Stimulated activated CD8-positive, alpha-beta memory T cell treated with anti-CD3 and anti-CD28 coated beads, Interleukin-12 subunit alpha, Interleukin-12 subunit beta, amount 100 ng/mL, for 24 hours (primary cell): ENCODE measurements around the gene FAM53B.

Experiments
- DNase-seq: peaks from one replicate; pipeline ENCODE4 v3.0.0-alpha.2; 2020; ENCODE audit errors: extremely low read depth

The FAM53B gene

DNA sequence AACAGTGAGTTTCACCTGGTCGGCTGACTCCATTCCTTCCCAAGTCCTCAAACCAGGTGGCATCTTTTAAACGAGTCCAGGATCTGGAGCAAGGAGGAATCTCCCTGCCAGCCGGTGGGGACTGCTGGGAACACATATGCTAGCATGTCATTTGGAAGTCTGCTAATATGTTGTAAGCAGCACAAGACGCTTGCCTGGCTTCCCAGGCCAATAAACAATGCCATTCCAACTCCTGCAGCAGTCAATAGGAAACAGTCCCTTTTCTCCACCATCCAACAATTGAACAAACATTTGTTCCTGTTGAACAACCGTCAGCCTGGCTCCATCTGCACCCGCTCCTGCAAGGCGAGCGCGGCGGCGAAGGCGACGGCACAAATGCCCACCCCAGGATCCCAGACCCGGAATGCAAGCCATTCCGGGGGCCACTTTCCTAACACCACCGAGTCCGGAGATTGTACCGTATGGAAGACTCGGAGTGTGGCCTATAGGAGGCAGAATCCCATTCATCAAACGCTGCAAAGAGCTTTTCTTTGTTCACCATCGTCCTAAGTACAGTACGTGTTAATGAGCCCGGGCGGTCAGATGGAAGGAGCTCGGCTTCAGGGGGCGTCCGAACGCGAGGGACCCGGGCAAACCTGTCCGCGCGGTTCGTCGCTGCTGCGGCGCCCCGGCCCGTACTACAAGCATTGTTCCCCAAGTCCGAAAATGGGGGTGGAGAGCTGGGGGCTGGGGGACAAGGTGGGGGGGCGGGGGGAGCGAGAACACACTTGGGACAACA is 1.6 kb downstream of the FAM53B start:
- no peak for DNase-seq

DNA sequence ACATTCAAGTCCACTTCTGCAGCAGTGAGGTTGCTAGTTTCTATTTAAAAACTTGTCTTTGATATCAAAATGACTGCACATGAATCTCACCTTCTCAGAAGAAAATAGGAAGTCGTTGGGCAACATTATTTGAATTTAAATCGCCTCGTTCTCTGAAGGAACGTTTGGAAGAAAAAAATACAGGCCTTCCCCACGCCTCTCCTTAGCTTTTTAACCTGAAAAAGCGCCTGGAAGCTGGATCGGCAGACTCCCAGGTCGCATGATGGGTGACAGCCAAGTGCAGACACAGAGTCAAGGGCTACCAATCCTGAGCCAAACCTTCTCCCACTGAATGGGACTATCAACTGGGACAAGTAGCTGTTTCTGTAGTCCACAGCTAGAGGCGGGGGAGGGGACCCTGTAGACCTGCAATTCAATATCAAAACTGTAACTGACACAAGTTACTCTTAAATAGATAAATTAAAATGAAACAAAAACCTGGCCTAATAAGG is 2.2 kb downstream of the FAM53B start:
- DNase-seq, result no peak

DNA sequence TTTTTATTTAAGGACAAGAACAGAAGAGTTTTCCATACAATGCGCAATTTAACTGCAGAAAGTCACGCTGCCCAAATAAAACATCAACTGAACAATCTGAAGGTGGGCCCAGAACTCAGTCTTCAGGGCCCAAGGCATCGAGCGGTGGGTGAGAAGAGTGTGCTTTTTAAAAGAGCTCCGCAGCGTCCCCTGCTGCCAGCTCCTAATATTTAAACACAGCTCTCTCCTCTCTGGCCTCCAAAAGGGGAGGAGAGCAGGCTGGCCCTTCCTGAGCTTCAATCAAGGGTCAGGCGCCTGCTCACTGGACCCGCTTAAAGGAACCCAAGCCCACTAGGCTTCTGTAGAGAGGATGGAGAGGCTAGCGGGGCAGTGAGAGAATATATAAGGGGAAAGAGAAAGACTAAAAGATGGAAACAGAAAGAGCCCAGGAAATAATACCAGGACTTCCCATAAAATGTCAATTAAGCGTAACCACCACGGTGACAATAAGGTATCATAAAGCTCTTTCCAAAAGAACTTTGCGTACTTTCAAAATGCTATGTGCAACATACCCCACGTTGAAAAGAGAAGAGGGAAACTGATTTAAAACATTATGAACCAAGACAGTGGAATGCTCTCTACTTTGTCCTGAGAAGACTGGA is 2.8 kb downstream of the FAM53B start:
- no peak for DNase-seq

- no peak for DNase-seq
These were observed 3.6 kb downstream of the FAM53B start for GRCh38 chr10:124740369-124741280.

GRCh38 chr10:124739986-124740368 is 4.2 kb downstream of the FAM53B start:
- DNase-seq, result no peak

DNA sequence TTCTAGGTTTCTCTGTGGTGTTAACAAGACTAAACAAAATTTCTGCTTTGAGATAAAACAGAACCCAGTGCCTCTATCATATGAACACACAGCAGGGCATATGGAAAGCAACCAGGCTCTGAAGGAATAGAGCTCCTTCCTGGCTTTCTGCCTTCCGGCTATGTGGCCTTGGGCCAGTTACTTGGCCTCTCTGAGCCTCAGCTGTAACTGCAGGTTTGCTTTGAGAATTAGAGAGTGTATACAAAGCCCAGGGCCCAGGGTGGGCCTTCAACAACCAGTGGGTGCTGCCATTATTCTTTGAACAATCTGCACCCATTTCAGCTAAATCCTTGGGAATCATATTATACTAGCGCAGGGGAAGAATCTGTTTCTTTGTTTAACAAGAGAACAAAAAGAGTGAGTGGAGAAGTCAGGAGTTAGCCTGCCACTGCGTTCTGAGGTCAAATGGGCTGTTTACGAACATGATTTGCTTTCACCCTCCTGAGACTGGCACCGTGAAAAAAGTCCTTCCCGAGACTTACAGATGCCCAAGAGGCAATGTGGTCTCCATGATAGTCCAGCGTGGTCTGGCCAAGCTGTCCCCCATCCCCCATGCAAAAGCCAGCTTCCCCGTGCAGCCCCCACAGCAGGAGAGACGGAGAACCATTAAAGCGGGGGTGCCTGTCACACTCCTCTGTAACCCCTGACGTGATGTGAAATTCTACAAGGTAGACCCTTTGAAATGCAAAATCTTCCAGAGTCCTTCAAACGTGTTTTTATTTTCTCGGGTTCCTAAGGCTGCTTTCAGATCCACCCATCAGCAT is 4.9 kb downstream of the FAM53B start:
- no peak for DNase-seq

GRCh38 chr10:124738441-124738840 is 5.7 kb downstream of the FAM53B start:
- no peak for DNase-seq

- no peak for DNase-seq
These were observed 6.5 kb downstream of the FAM53B start for GRCh38 chr10:124737708-124738107.

DNA sequence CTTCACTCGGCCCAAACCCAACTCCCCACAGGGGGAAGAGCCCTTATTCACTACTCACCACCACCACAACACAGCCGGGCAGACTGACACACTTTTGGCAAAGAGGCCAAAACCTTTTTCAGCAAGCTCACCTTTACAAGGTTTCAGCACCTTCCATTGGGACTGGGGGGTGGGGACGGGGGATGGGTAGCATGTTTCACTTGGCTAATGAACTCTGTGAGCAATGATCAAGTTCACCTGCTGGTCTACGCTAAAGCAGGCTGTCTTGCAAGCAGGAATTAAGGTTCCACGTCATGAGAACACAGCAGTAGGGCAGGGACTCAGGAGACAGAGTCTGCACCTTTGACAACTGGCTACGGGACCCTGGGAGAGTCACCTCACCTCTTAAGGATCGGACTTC is 7.0 kb downstream of the FAM53B start:
- DNase-seq, result no peak

DNA sequence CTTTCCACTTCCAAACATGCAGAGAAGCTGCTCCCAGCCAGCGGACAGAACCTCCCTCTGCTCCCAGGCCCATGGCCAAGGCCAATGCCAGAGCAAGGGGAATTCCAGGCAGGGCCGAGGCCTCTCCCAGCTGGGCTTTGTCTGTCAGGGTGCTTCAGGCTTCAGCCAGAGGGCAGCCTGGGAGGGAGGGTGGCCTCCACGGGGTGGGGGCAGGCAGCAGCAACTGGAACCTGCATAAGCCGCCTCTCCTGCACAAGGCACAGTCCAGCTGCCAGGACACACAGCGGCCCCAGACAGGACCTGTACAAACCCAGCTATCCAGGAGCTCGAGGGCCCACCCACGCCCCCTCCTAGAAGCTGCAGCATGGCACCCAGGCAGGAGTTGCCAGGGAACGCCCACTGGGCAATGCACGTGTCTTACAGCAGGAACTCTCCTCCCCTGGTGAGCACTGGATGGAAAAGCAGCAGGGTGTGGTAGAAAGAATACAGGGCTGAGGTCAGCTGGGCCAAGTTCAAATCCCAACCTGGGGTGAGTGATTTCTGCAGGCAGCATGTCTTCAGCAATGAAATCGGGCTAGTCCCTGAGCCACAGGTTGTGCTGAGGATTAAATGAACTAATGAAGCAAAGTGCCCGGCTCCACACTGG is 7.6 kb downstream of the FAM53B start:
- DNase-seq, result no peak

- DNase-seq, result no peak
These were observed 8.5 kb downstream of the FAM53B start for GRCh38 chr10:124735491-124736286.

- no peak for DNase-seq
These were observed 9.6 kb downstream of the FAM53B start for GRCh38 chr10:124734311-124735166.

DNA sequence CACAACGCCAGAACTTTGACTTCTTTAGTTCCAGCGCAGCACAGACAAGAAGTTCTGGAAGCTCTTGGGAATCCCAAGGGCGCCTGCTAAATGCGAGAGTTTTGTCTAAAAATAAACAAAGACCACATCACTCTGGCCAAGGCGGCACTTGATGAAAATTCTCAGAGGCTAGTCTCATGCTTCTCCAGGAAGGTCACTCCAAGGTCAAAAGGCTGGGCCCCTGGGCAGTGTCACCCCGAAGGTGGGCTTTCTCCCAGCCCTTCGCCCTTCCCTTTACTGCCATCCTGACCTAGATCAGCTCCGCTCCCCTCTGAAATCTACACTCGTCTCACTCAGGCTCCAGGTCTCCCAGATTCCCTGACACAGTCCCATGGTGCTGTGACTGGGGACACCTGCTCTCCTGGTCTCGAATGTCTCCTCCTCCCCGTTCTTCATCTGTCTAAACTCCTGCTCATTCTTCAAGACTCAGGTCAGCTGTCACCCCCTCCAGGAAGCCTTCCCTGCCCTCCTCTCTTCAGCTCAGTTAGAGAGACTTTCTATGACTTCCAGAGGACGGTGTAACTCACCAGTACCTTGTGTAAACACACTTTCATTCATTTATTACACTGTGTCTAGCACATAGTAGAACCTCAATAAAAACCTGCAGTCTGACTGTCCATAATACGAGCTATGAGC is 10.5 kb downstream of the FAM53B start:
- DNase-seq, result no peak

- DNase-seq, result no peak
These were observed 11.1 kb downstream of the FAM53B start for GRCh38 chr10:124732931-124733570.

DNA sequence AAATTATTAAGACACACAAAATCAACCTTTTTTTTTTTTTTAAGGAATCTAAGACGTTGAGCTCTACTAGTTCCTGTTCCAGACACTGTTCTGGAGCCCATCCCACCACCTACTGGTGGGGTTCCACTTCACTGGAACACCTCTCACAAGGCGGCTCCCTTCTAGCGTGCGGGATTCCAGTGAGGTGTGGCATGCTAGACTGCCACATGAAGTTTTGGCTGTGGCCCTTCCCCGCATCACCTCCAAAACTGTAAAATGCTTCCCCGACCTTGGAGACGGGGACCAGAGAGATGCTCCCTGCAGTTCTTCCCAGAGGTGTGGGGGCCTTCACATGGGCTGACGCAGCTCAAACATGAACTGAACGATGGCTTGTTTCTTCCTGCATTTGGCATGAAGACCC is 12.6 kb downstream of the FAM53B start:
- no peak for DNase-seq

GRCh38 chr10:124730790-124731189 is 13.4 kb downstream of the FAM53B start:
- no peak for DNase-seq

GRCh38 chr10:124728830-124729661 is 15.1 kb downstream of the FAM53B start:
- DNase-seq, result no peak
